Endothelial cell of umbilical vein (primary cell): ENCODE data around the gene RAB12. TPM values are rescaled to one million over a fixed set of nuclear protein-coding genes. Genes with fewer than 3 reads are reported as not detected.

ENCODE experiments used
- BruUV-seq: library from RNA; stranded (reverse); fragments of 400-500 nt; replicated peaks from 2 replicates; lab custom pipeline; 2021; lab: Mats Ljungman, UMichigan
- CTCF ChIA-PET: fragments of 300-600, 350-600 bp; sonication (Branson Sonifier 250); formaldehyde crosslinking; loops from one replicate; lab custom pipeline; 2021; ENCODE audit warnings: antibody characterized with exemption, inconsistent platforms; lab: Charles Lee
- POLR2A ChIA-PET: fragments of 300-600, 350-600 bp; sonication (Branson Sonifier 250); formaldehyde crosslinking; loops from one replicate; lab custom pipeline; 2021; ENCODE audit warnings: antibody characterized with exemption, inconsistent platforms; lab: Charles Lee
- DNase-seq: peaks from one replicate; pipeline ENCODE4 v3.0.0-alpha.2; 2011; ENCODE audit warnings: low read depth, low spot score
- FAIRE-seq: peaks from 2 replicates; lab custom pipeline; 2011; peaks lifted over from hg19 to GRCh38; lab: Jason Lieb, UNC
- H2AFZ ChIP-seq: 2 replicates; pipeline ENCODE4 v1.6.0; 2012; ENCODE audit warnings: low read depth, low read length, control low read depth, inconsistent platforms
- H3K27ac ChIP-seq: 2 replicates; pipeline ENCODE4 v1.5.1; 2011; ENCODE audit warnings: low read depth, mild to moderate bottlenecking, control low read depth, low read length, moderate library complexity; ENCODE audit not compliant: insufficient read depth
- H3K27me3 ChIP-seq, 2 experiments: 2 replicates each; pipeline versions ENCODE4 v1.6.0 to v1.6.1; 2011; ENCODE audit warnings: low read length in 2 of 2, mixed read lengths in 1 of 2; ENCODE audit not compliant: control insufficient read depth in 2 of 2, insufficient read depth in 2 of 2
- H3K36me3 ChIP-seq, 2 experiments: 2 replicates in 1 of 2; 3 replicates in 1 of 2; pipeline ENCODE4 v1.5.1; 2011; ENCODE audit warnings: low read length in 2 of 2, mild to moderate bottlenecking in 1 of 2, moderate library complexity in 1 of 2; ENCODE audit not compliant: control insufficient read depth in 2 of 2, insufficient read depth in 2 of 2; ENCODE audit errors: extremely low read depth in 1 of 2
- H3K4me1 ChIP-seq: 3 replicates; pipeline ENCODE4 v1.5.1; 2011; ENCODE audit warnings: mild to moderate bottlenecking, low read length; ENCODE audit not compliant: control insufficient read depth, insufficient read depth; ENCODE audit errors: extremely low read depth
- H3K4me2 ChIP-seq: 2 replicates; pipeline ENCODE4 v1.6.1; 2011; ENCODE audit warnings: low read length, control low read depth, mixed read lengths; ENCODE audit not compliant: insufficient read depth
- H3K4me3 ChIP-seq, 3 experiments: fragments of 200-600 bp in 1 of 3; sonication (generic), shearing (Covaris generic) in 1 of 3; replicated peaks in 1 of 3; 2 replicates each; pipeline ENCODE4 v1.5.1; 2011 to 2016; ENCODE audit warnings: control low read depth in 3 of 3, low read length in 3 of 3, mild to moderate bottlenecking in 2 of 3, inconsistent platforms in 1 of 3, low read depth in 1 of 3, moderate library complexity in 1 of 3; ENCODE audit not compliant: insufficient read depth in 1 of 3
- H3K79me2 ChIP-seq: 2 replicates; pipeline ENCODE4 v1.6.0; 2012; ENCODE audit warnings: low read length, inconsistent platforms; ENCODE audit not compliant: control insufficient read depth, insufficient read depth
- H3K9ac ChIP-seq: replicated peaks from 2 replicates; pipeline ENCODE3; 2011; ENCODE audit warnings: low read length, control low read depth; ENCODE audit not compliant: insufficient read depth; ENCODE audit errors: extremely low read depth
- H3K9me1 ChIP-seq: replicated peaks from 3 replicates; pipeline ENCODE4 v1.6.0; 2011; ENCODE audit warnings: mild to moderate bottlenecking, low read length; ENCODE audit not compliant: control insufficient read depth, insufficient read depth; ENCODE audit errors: extremely low read depth
- H3K9me3 ChIP-seq: replicated peaks from 2 replicates; pipeline ENCODE4 v1.5.1; 2012; ENCODE audit warnings: low read length, inconsistent platforms; ENCODE audit not compliant: control insufficient read depth, insufficient read depth
- H4K20me1 ChIP-seq: replicated peaks from 2 replicates; pipeline ENCODE3; 2011; ENCODE audit warnings: mild to moderate bottlenecking, low read length; ENCODE audit not compliant: control insufficient read depth, insufficient read depth; ENCODE audit errors: extremely low read depth
- EZH2 ChIP-seq: IDR thresholded peaks from 2 replicates; pipeline ENCODE4 v1.6.1; 2012; ENCODE audit warnings: borderline replicate concordance, low read depth, mild to moderate bottlenecking, moderate library complexity, low read length, inconsistent platforms; ENCODE audit not compliant: severe bottlenecking
- FOS ChIP-seq: IDR thresholded peaks from 2 replicates; pipeline ENCODE4 v1.6.1; 2011; ENCODE audit warnings: mild to moderate bottlenecking, low read length, moderate library complexity, borderline replicate concordance; ENCODE audit not compliant: insufficient read depth
- GATA2 ChIP-seq: IDR thresholded peaks from 2 replicates; pipeline ENCODE4 v1.7.0; 2011; ENCODE audit warnings: low read depth, mild to moderate bottlenecking, moderate library complexity, mixed read lengths, low read length; ENCODE audit not compliant: insufficient read length, insufficient read depth
- JUN ChIP-seq: IDR thresholded peaks from 2 replicates; pipeline ENCODE4 v1.6.1; 2011; ENCODE audit warnings: borderline replicate concordance, low read depth; ENCODE audit not compliant: insufficient read length, insufficient read depth
- MYC ChIP-seq: IDR thresholded peaks from one replicate; pipeline ENCODE4 v1.6.1; 2011; ENCODE audit warnings: mild to moderate bottlenecking, low read depth, low read length
- POLR2A ChIP-seq: IDR thresholded peaks from 2 replicates; pipeline ENCODE4 v1.6.1; 2012; ENCODE audit warnings: low read depth, mild to moderate bottlenecking, control low read depth, low read length
- POLR2AphosphoS5 ChIP-seq: IDR thresholded peaks from 2 replicates; pipeline ENCODE4 v1.6.1; 2012; ENCODE audit warnings: low read depth, mild to moderate bottlenecking, control low read depth, low read length, moderate library complexity; ENCODE audit not compliant: insufficient read depth
- dilution Hi-C: fragments of 300-500 bp; cut with MboI; formaldehyde crosslinking; loops from one replicate; pipeline ENCODE4 v1.15.0; 2019; ENCODE audit warnings: low sequenced_read_pairs; ENCODE audit not compliant: extremely low pct_ligation_motif_present
- intact Hi-C: fragments of 100-400 bp; cut with micrococcal nuclease; formaldehyde crosslinking; loops from one replicate; pipeline ENCODE4 v1.10.0; 2022
- polyA plus RNA-seq, 4 experiments: library from polyadenylated mRNA; depleted of rRNA in 3 of 4; stranded (reverse) in 3 of 4; unstranded in 1 of 4; fragments of >200 nt; gene quantifications; 2 replicates each; pipeline versions ENCODE4 v1.2.1 to v1.2.3, GENCODE V29; 2011 to 2012; ENCODE audit warnings: missing spikeins in 1 of 4
- total RNA-seq: library from RNA; stranded (reverse); gene quantifications from 2 replicates; pipeline ENCODE4 v1.2.3, GENCODE V29; 2021
- TF ChIP-seq, protein P1 (sequence below): IDR thresholded peaks from 2 replicates; pipeline ENCODE4 v1.6.1; 2011; ENCODE audit not compliant: insufficient read depth, insufficient read length
- TF ChIP-seq, protein P2 (sequence below), 2 donors: IDR thresholded peaks; 1 replicate in 1 of 2; 2 replicates in 1 of 2; pipeline ENCODE4 v1.5.1; 2011; ENCODE audit warnings: low read length in 2 of 2, mild to moderate bottlenecking in 2 of 2, moderate library complexity in 2 of 2, control low read depth in 1 of 2, inconsistent platforms in 1 of 2, low read depth in 1 of 2; ENCODE audit not compliant: insufficient read depth in 1 of 2; ENCODE audit errors: extremely low read depth in 1 of 2

RAB12 gene
- total and polyA plus RNA-seq, 2 donors (not counting 3 experiments of a cell fraction or from before 2014, with no cell fraction given): 11.5 to 42.0 TPM

DNA sequence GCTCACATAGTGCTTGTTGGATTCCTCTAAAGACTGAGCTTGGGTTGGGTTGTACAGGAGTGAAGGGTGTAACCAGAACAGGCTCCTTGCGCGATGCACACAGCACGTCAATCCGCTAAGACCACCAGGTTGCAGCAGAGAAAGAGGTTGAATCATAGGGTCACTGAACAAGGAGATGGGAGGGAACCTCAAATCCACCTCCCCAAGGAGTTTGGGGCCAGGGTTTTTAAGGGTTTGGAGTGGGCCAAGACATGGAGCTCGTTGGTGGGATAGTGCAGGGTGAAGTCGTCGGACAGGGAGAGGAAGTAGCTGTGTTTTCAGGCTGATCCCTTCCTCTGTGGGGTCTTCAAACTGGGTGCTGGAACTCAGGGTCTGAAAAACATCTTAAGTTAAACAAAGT, 75.3 kb downstream of the RAB12 start:
- dilution Hi-C loops: no loop called here
- Histone ChIP-seq H3K27me3 (no peaks in the 10 kb centered on the region), H3K36me3 (no peaks in the 10 kb centered on the region), H3K9me3 (no peaks in the 10 kb centered on the region), H3K9me1 (no peaks in the 10 kb centered on the region), H3K79me2 (no peaks in the 10 kb centered on the region), H3K9ac (no peak overlapping the region), H2AFZ (no peak overlapping the region), H3K4me3 (no peak overlapping the region), H3K4me2 (no peak overlapping the region), H4K20me1 (no peaks in the 10 kb centered on the region), H3K4me1 (no peaks in the 10 kb centered on the region), H3K27ac (no peak overlapping the region)
- TF ChIP-seq JUN: no peak
- TF ChIP-seq, protein P1, sequence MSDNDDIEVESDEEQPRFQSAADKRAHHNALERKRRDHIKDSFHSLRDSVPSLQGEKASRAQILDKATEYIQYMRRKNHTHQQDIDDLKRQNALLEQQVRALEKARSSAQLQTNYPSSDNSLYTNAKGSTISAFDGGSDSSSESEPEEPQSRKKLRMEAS: no peak
- TF ChIP-seq, protein P2, sequence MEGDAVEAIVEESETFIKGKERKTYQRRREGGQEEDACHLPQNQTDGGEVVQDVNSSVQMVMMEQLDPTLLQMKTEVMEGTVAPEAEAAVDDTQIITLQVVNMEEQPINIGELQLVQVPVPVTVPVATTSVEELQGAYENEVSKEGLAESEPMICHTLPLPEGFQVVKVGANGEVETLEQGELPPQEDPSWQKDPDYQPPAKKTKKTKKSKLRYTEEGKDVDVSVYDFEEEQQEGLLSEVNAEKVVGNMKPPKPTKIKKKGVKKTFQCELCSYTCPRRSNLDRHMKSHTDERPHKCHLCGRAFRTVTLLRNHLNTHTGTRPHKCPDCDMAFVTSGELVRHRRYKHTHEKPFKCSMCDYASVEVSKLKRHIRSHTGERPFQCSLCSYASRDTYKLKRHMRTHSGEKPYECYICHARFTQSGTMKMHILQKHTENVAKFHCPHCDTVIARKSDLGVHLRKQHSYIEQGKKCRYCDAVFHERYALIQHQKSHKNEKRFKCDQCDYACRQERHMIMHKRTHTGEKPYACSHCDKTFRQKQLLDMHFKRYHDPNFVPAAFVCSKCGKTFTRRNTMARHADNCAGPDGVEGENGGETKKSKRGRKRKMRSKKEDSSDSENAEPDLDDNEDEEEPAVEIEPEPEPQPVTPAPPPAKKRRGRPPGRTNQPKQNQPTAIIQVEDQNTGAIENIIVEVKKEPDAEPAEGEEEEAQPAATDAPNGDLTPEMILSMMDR (IDR thresholded peaks at IDR 0.05; ENCODE audit: extremely low read depth in 1 of 2, insufficient read depth in 1 of 2, low read depth in 1 of 2, low read length in 2 of 2): no peak
- no peak for TF ChIP-seq GATA2
- no peak for TF ChIP-seq MYC
- no peak for TF ChIP-seq POLR2AphosphoS5
- no peak for TF ChIP-seq POLR2A
- no peak for TF ChIP-seq FOS
- TF ChIP-seq EZH2: no peak
- POLR2A ChIA-PET: no interaction called here
- intact Hi-C loops: no loop called here
- DNase-seq (no peak), FAIRE-seq (no peak)
- no TSS peak for BruUV-seq
- CTCF ChIA-PET: interaction anchor here (0.6 to 4.3 kb wide), 3 partner anchors 12 to 65 kb away, joined by 3 to 31 read pairs (median 3); no protein-coding TSS in a partner anchor
